Glutamatergic neuron (in vitro differentiated cells): ENCODE data around the gene OR2F1. TPM values are rescaled to one million over a fixed set of nuclear protein-coding genes. Genes with fewer than 3 reads are reported as not detected.

Source experiments
- DNase-seq: peaks from one replicate; pipeline ENCODE4 v3.0.0; 2022
- H3K27ac Mint-ChIP-seq: one replicate; pipeline ENCODE4 v1.8.0; 2020; ENCODE audit warnings: mild to moderate bottlenecking, mixed read lengths, inconsistent platforms; ENCODE audit not compliant: unreplicated experiment
- H3K27me3 Mint-ChIP-seq: one replicate; pipeline ENCODE4 v1.8.0; 2020; ENCODE audit warnings: mild to moderate bottlenecking, moderate library complexity, mixed read lengths, inconsistent platforms; ENCODE audit not compliant: unreplicated experiment
- H3K36me3 Mint-ChIP-seq: one replicate; pipeline ENCODE4 v1.8.0; 2020; ENCODE audit warnings: mild to moderate bottlenecking, mixed read lengths, inconsistent platforms; ENCODE audit not compliant: unreplicated experiment
- H3K4me1 Mint-ChIP-seq: one replicate; pipeline ENCODE4 v1.8.0; 2020; ENCODE audit warnings: mild to moderate bottlenecking, low read depth, mixed read lengths, inconsistent platforms; ENCODE audit not compliant: unreplicated experiment
- H3K4me3 Mint-ChIP-seq: one replicate; pipeline ENCODE4 v1.8.0; 2020; ENCODE audit warnings: mild to moderate bottlenecking, mixed read lengths, inconsistent platforms; ENCODE audit not compliant: unreplicated experiment
- H3K9me3 Mint-ChIP-seq: one replicate; pipeline ENCODE4 v1.8.0; 2020; ENCODE audit warnings: mild to moderate bottlenecking, moderate library complexity, mixed read lengths, inconsistent platforms; ENCODE audit not compliant: unreplicated experiment
- CTCF ChIP-seq: fragments of 200-600 bp; sonication (generic); IDR thresholded peaks from one replicate; pipeline ENCODE4 v1.5.0; 2021; ENCODE audit not compliant: partially characterized antibody, unreplicated experiment
- total RNA-seq: library from RNA; stranded (reverse); fragmentation: NEBNext Ultra II Directional; extraction: Animal tissue kit (Norgen Biotek cat#: 25700); gene quantifications from one replicate; pipeline ENCODE4 v1.2.1, GENCODE V29; 2021; ENCODE audit not compliant: unreplicated experiment

The OR2F1 gene
- total RNA-seq, 1 donor from 2014 or later, result not detected

- Mint-ChIP-seq H3K36me3 (no peaks in the 10 kb centered on the region), H3K27ac (no peak overlapping the region), H3K27me3 (peaks cover 2% of the 10 kb centered on the region), H3K9me3 (peaks cover 1% of the 10 kb centered on the region), H3K4me1 (no peaks in the 10 kb centered on the region), H3K4me3 (no peak overlapping the region)
- DNase-seq, result no peak
- TF ChIP-seq CTCF, result no peak
These were observed 18.3 kb upstream of the OR2F1 start for GRCh38 chr7:143936087-143937009.

DNA sequence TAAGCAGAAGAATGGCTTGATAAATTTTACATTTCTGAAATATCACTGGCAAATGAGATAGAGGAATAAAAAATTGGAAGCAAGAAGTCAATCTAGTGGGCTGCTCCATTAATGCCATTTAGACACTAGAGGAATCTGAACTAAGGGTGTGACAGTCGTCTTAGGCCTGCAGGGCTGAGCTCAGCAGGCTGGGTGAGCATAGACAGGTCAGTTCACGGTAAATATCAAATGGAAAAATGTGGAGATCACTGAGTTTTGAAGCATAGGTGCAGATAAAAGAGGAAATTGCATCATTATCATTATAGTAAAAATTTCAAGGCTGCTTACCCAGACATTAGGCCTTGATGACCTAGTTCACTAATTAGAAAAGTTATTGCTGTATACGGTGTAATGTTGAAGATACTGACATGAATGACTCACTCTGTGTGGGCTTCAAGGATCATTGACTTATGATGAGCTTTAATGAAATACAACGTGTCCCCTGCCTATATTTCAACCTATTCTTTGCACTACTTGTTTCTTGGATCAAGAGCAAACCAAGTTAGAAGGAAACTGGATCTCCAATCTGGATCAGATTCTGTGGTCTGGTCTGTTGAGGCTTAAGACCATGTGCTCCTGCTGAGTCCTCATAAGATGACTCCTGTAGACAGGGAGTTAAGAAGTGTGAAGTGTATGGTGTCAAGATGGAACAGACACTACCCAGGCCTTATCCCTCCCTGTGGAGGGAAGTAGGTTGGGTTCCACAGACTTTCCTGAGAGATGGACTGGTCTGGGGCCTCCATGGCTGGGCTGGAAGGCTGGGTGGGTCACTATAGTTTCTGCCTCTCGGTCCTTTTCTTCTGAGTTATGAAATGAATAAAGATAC is 16.0 kb upstream of the OR2F1 start:
- H3K36me3 Mint-ChIP-seq, result no peaks in the 10 kb centered on the region
- H3K4me1 Mint-ChIP-seq, result no peaks in the 10 kb centered on the region
- peaks cover 1% of the 10 kb centered on the region for H3K9me3 Mint-ChIP-seq
- TF ChIP-seq CTCF, result no peak
- no peak for DNase-seq
- peaks cover 2% of the 10 kb centered on the region for H3K27me3 Mint-ChIP-seq
- no peak overlapping the region for H3K27ac Mint-ChIP-seq
- no peak overlapping the region for H3K4me3 Mint-ChIP-seq

- no peaks in the 10 kb centered on the region for H3K4me1 Mint-ChIP-seq
- peaks cover 2% of the 10 kb centered on the region for H3K27me3 Mint-ChIP-seq
- peaks cover 9% of the 10 kb centered on the region for H3K36me3 Mint-ChIP-seq
- no peak for DNase-seq
- H3K27ac Mint-ChIP-seq, result no peak overlapping the region
- no peaks in the 10 kb centered on the region for H3K9me3 Mint-ChIP-seq
- TF ChIP-seq CTCF, result no peak
- no peak overlapping the region for H3K4me3 Mint-ChIP-seq
These were observed 9.2 kb upstream of the OR2F1 start for GRCh38 chr7:143945423-143945822.

GRCh38 chr7:143947111-143947510 is 7.5 kb upstream of the OR2F1 start:
- no peak for TF ChIP-seq CTCF
- Mint-ChIP-seq H3K4me3 (no peak overlapping the region), H3K9me3 (no peaks in the 10 kb centered on the region), H3K27ac (no peak overlapping the region), H3K36me3 (peaks cover 9% of the 10 kb centered on the region), H3K4me1 (no peaks in the 10 kb centered on the region), H3K27me3 (peaks cover 2% of the 10 kb centered on the region)
- no peak for DNase-seq
